Activated CD4-positive, alpha-beta T cell treated with anti-CD3 and anti-CD28 coated beads for 48 hours (primary cell): ENCODE measurements around the gene ABCC10.
"Not testable (repeated sequence)": the region's sequence is repeated elsewhere in the genome, so short reads cannot be mapped to it uniquely, and the experiment has no call there.

ENCODE experiments used
- DNase-seq: peaks from one replicate; pipeline ENCODE4 v3.0.0-alpha.2; 2020

The ABCC10 gene

GRCh38 chr6:43427406-43428111 is at the start of gene ABCC10:
Gene ABCC10, plus strand, starts transcription at chr6:43427541. Its CDS starts 438 bp downstream, at chr6:43427979.
- peak; percentile 97 for DNase-seq

- DNase-seq: no peak
Observed at GRCh38 chr6:43377710-43378229, 49.6 kb upstream of the ABCC10 start.

GRCh38 chr6:43378631-43379030 is 48.7 kb upstream of the ABCC10 start:
- DNase-seq: no peak

- DNase-seq: not testable (repeated sequence)
Observed at GRCh38 chr6:43380858-43381257, 46.5 kb upstream of the ABCC10 start.

GRCh38 chr6:43383021-43383667 is 44.2 kb upstream of the ABCC10 start:
- DNase-seq: no peak

- DNase-seq: no peak
Observed at GRCh38 chr6:43386492-43386891, 40.8 kb upstream of the ABCC10 start.

GRCh38 chr6:43389730-43390295 is 37.5 kb upstream of the ABCC10 start:
- DNase-seq: no peak

- DNase-seq: not testable (repeated sequence)
Observed at GRCh38 chr6:43390753-43391439, 36.4 kb upstream of the ABCC10 start.

- DNase-seq: peak; percentile 34
Observed at GRCh38 chr6:43391440-43392031, 35.8 kb upstream of the ABCC10 start.

GRCh38 chr6:43393133-43393532 is 34.2 kb upstream of the ABCC10 start:
- not testable (repeated sequence) for DNase-seq

GRCh38 chr6:43393602-43394001 is 33.7 kb upstream of the ABCC10 start:
- no peak for DNase-seq

- no peak for DNase-seq
Observed at GRCh38 chr6:43394982-43395381, 32.4 kb upstream of the ABCC10 start.

GRCh38 chr6:43395776-43396175 is 31.6 kb upstream of the ABCC10 start:
- no peak for DNase-seq

- no peak for DNase-seq
Observed at GRCh38 chr6:43396408-43397149, 30.8 kb upstream of the ABCC10 start.

GRCh38 chr6:43399932-43400487 is 27.3 kb upstream of the ABCC10 start:
- no peak for DNase-seq

GRCh38 chr6:43401730-43402129 is 25.6 kb upstream of the ABCC10 start:
- no peak for DNase-seq

GRCh38 chr6:43402820-43403219 is 24.5 kb upstream of the ABCC10 start:
- DNase-seq: no peak

GRCh38 chr6:43405354-43405753 is 22.0 kb upstream of the ABCC10 start:
- DNase-seq: no peak

- DNase-seq: no peak
Observed at GRCh38 chr6:43407296-43407695, 20.0 kb upstream of the ABCC10 start.

GRCh38 chr6:43408259-43408658 is 19.1 kb upstream of the ABCC10 start:
- no peak for DNase-seq

- not testable (repeated sequence) for DNase-seq
Observed at GRCh38 chr6:43410776-43411175, 16.6 kb upstream of the ABCC10 start.

GRCh38 chr6:43412541-43412940 is 14.8 kb upstream of the ABCC10 start:
- DNase-seq: no peak
